ENCODE results near the gene ATXN7L2. TPM values are rescaled to one million over a fixed set of nuclear protein-coding genes. Genes with fewer than 3 reads are reported as not detected.
"Not testable (repeated sequence)": the region's sequence is repeated elsewhere in the genome, so short reads cannot be mapped to it uniquely, and the experiment has no call there.

The ATXN7L2 gene, protein sequence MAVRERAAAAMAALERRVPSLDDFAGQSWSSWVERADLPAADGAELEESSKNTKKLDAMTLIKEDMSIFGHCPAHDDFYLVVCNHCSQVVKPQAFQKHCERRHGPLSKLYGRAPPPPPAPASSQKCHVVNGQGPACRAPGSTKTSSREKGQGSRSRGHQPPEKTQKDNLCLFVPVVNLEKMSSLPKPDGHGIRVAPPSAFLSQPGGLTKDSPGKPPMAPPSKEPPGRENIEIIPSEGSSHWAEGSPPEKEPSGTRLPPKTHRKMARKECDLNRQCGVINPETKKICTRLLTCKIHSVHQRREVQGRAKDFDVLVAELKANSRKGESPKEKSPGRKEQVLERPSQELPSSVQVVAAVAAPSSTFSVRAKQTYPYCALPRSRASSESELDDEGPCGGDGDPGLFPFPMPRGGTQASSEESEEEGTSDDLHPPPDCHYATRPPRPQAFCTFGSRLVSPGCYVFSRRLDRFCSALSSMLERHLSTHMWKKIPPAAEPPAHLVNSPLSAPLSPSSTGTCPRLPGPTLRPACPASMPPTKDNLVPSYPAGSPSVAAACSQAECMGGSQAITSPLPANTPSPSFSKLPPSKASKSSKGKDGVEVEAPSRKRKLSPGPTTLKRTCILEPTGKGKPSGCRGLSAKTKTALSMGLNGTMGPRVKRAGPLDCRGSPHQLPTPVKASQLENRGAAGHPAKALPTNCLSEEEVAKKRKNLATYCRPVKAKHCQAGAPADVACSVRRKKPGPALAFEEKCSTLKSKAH
- 1.6 and 2.9 TPM in 2 replicates for total RNA-seq (ENCODE audit: low replicate concordance)

- TF ChIP-seq CTCF (IDR thresholded peaks at IDR 0.05; ENCODE audit: insufficient read depth, low read length): no peak
- DNase-seq (ENCODE audit: low read depth): peak; percentile 90
- peak within 1 kb of the TSS; percentile 97 for H3K4me3 ChIP-seq (ENCODE audit: low read depth, low read length)
Measured at GRCh38 chr1:109483672-109484518, at the start of gene ATXN7L2. ATXN7L2 (plus strand) TSS chr1:109483905; CDS start chr1:109483954, 49 bp downstream.

DNA sequence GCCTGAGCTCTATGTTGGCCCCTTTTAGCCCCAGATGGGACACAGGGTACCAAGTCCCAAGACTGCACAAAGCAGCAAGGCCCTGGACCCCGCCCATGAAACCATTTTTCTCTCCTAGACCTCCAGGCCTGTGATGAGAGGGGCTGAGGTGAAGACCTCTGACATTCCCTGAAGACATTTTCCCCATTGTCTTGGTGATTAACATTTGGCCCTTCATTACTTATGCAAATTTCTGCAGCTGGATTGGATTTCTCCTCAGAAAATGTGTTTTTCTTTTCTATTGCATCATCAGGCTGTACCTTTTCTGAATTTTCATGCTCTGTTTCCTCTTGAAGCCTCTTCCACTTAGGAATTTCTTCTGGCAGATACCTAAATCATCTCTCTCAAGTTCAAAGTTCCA lies 49.2 kb upstream of the ATXN7L2 start:
- no peak overlapping the region for H3K4me3 ChIP-seq (ENCODE audit: low read depth, low read length)
- no peak for DNase-seq (ENCODE audit: low read depth)
- TF ChIP-seq CTCF (IDR thresholded peaks at IDR 0.05; ENCODE audit: insufficient read depth, low read length): no peak

GRCh38 chr1:109438798-109439297 lies 44.9 kb upstream of the ATXN7L2 start:
- H3K4me3 ChIP-seq (ENCODE audit: low read depth, low read length): no peak overlapping the region
- DNase-seq (ENCODE audit: low read depth): peak; percentile 88
- no peak for TF ChIP-seq CTCF (IDR thresholded peaks at IDR 0.05; ENCODE audit: insufficient read depth, low read length)

DNA sequence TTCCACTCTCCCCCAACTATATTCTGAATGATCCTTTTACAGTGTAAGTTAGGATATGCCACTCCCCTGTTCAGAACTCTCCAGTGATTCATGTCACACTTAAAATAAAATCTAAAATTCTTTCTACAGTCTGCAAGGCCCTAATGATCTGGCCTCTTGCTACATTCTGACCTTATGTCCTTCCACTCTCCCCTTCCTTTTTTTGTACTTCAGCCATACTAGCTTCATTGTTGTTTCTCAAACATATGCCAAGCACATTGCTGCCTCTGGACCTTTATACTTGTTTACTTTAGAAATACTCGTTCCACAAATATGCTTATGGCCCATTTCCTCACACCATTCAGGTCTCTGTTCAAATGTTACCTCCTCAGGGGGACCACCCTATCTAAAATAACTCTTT lies 42.6 kb upstream of the ATXN7L2 start:
- H3K4me3 ChIP-seq (ENCODE audit: low read depth, low read length): no peak overlapping the region
- DNase-seq (ENCODE audit: low read depth): peak; percentile 17
- TF ChIP-seq CTCF (IDR thresholded peaks at IDR 0.05; ENCODE audit: insufficient read depth, low read length): no peak

DNA sequence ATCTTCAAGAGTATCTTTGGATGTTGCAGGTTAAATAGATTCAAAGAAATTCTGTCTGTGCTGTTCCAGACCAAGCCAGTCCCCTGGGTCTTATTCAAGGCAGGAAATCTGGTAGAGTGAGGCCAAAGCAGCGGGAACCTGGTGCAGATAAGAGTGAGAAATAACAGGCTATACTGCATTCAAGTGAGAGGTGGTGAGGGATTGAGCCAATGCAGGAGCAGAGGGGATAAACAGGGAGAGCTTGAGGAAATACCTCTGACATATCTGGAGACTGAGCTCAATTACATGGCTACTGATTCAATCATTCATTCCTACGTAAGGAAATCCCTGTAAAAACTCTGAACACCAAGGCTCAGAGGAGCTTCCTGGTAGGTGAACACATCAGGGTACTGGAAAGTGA lies 40.2 kb upstream of the ATXN7L2 start:
- no peak for TF ChIP-seq CTCF (IDR thresholded peaks at IDR 0.05; ENCODE audit: insufficient read depth, low read length)
- peak; percentile 10 for DNase-seq (ENCODE audit: low read depth)
- no peak overlapping the region for H3K4me3 ChIP-seq (ENCODE audit: low read depth, low read length)

DNA sequence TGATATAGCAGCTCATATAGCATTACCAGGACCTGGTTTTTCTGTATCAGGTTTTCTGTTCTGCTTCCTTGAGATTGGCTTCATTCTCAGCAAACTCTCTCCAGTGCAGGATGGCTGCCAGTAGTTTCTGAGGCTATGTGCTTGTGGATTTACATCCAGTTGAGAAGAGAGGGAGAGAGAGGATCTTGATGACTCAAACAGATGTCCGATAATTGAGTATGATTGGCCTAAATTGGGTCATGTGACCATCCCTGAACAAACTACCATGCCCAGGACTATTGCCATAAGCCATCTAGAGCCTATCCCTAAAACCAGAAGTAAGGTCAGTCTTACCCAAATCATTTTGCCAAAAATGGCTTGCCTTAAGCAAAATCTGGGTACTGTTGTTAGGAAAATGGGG lies 39.4 kb upstream of the ATXN7L2 start:
- TF ChIP-seq CTCF (IDR thresholded peaks at IDR 0.05; ENCODE audit: insufficient read depth, low read length): no peak
- no peak overlapping the region for H3K4me3 ChIP-seq (ENCODE audit: low read depth, low read length)
- no peak for DNase-seq (ENCODE audit: low read depth)

GRCh38 chr1:109445949-109446695 lies 37.6 kb upstream of the ATXN7L2 start:
- DNase-seq (ENCODE audit: low read depth): not testable (repeated sequence)

More at GRCh38 chr1:109445949-109446695, 37.6 kb upstream of the ATXN7L2 start:
- not testable (repeated sequence) for H3K4me3 ChIP-seq (ENCODE audit: low read depth, low read length)
